Kidney epithelial cell (primary cell): Measurements from ENCODE around the gene IL1RAPL1. TPM values are rescaled to one million over a fixed set of nuclear protein-coding genes. Genes with fewer than 3 reads are reported as not detected.
"Not testable (repeated sequence)": the region's sequence is repeated elsewhere in the genome, so short reads cannot be mapped to it uniquely, and the experiment has no call there.

Source experiments
- DNase-seq: peaks from one replicate; pipeline ENCODE4 v3.0.0-alpha.2; 2010; ENCODE audit warnings: low read depth
- H3K27me3 ChIP-seq: 2 replicates; pipeline ENCODE4 v1.6.0; 2011; ENCODE audit warnings: low read length; ENCODE audit not compliant: control insufficient read depth, insufficient read depth
- H3K36me3 ChIP-seq: 2 replicates; pipeline ENCODE4 v1.5.1; 2011; ENCODE audit warnings: low read length; ENCODE audit not compliant: control insufficient read depth, insufficient read depth
- H3K4me3 ChIP-seq: 2 replicates; pipeline ENCODE4 v1.5.1; 2011; ENCODE audit warnings: low read depth, mild to moderate bottlenecking, control low read depth, low read length
- CTCF ChIP-seq: IDR thresholded peaks from 2 replicates; pipeline ENCODE4 v1.5.1; 2011; ENCODE audit warnings: mild to moderate bottlenecking, moderate library complexity, low read length, control low read depth, inconsistent platforms; ENCODE audit not compliant: insufficient read depth, poor library complexity, severe bottlenecking
- total RNA-seq: library from RNA; depleted of rRNA; stranded (reverse); fragments of >200 nt; gene quantifications from 2 replicates; pipeline ENCODE4 v1.2.3, GENCODE V29; 2015

IL1RAPL1 gene
- total RNA-seq, 1 donor from 2014 or later: not detected

DNA sequence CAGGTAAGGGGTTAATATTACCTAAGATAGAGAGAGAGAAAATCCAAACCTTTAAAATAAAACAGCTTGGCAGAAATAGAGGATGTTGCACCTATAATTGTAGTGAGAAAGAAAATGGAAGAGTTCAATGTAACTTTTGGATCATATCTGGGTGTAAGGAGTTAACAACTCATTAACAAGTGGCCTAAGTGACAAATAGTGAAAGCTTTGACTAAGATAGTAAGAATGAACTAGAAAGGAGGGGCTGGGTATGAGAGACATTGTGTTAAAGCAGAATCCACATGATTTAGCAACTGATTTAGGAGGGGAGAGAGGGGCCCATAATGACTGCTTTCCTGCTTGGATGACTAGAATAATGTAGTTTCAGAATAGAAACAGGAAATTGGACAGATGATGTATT, 761.0 kb downstream of the IL1RAPL1 start:
- DNase-seq: no peak
- Histone ChIP-seq H3K27me3 (no peaks in the 10 kb centered on the region), H3K4me3 (no peak overlapping the region), H3K36me3 (no peaks in the 10 kb centered on the region)
- no peak for TF ChIP-seq CTCF

GRCh38 chrX:29359276-29359675, 772.0 kb downstream of the IL1RAPL1 start:
- DNase-seq: no peak
- TF ChIP-seq CTCF: no peak
- Histone ChIP-seq H3K27me3 (no peaks in the 10 kb centered on the region), H3K4me3 (no peak overlapping the region), H3K36me3 (no peaks in the 10 kb centered on the region)

- H3K27me3 ChIP-seq, H3K4me3 ChIP-seq, H3K36me3 ChIP-seq, DNase-seq: not testable (repeated sequence)
Observed at GRCh38 chrX:29374765-29375164, 787.5 kb downstream of the IL1RAPL1 start.

DNA sequence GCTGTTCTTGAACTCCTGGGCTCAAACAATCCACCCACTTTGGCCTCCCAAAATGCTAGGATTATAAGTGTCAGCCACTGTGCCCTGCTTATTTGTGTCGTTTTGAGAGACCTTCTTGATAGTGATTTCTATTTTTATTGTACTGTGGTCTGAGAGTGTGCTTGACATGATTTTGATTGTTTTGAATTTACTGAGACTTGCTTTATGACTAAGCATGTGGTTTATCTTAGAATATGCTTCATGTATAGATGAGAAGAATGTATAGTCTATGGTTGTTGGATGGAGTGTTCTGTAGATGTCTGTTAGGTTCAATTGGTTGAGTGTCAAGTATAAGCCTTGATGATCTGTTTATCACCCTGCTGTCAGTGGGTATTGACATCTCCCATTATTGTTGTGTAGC, 789.3 kb downstream of the IL1RAPL1 start:
- TF ChIP-seq CTCF: no peak
- DNase-seq: no peak
- H3K36me3 ChIP-seq: no peaks in the 10 kb centered on the region

DNA sequence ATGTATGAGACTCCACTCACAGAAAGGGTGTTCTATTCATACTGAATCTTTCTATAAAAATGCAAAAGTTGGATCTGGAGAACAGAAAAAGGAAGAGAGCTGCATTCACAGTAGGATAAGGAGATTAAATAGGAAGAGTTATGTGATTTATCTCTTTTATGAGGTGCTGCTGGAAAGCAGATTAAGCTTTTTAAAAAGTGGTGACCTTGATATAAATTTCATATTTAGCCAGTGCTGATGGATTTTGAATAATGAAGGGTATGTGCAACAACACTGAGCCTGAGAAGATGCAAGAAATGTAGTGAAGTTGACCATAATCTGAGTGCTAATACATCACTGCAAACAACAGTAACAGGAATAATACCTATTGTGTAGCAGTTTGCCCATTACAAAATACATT, 795.6 kb downstream of the IL1RAPL1 start:
- TF ChIP-seq CTCF: no peak
- no peak overlapping the region for H3K4me3 ChIP-seq

More for the DNA sequence above, 789.3 kb downstream of the IL1RAPL1 start:
- H3K27me3 ChIP-seq: no peaks in the 10 kb centered on the region
- H3K4me3 ChIP-seq: no peak overlapping the region

GRCh38 chrX:29388509-29388908, 801.3 kb downstream of the IL1RAPL1 start:
- no peak for TF ChIP-seq CTCF
- Histone ChIP-seq H3K36me3 (no peaks in the 10 kb centered on the region), H3K4me3 (no peak overlapping the region)

More for the DNA sequence above, 795.6 kb downstream of the IL1RAPL1 start:
- no peak for DNase-seq
- H3K36me3 ChIP-seq: no peaks in the 10 kb centered on the region
- no peaks in the 10 kb centered on the region for H3K27me3 ChIP-seq

More at GRCh38 chrX:29388509-29388908, 801.3 kb downstream of the IL1RAPL1 start:
- no peak for DNase-seq
- no peaks in the 10 kb centered on the region for H3K27me3 ChIP-seq
